Measurements from ENCODE around the gene CFAP161.
"Not testable (repeated sequence)": the region's sequence is repeated elsewhere in the genome, so short reads cannot be mapped to it uniquely, and the experiment has no call there.

CFAP161 gene

GRCh38 chr15:81157939-81158223 is 23.8 kb downstream of the CFAP161 start:
- DNase-seq (ENCODE audit: low read depth, low spot score) = no peak

DNA sequence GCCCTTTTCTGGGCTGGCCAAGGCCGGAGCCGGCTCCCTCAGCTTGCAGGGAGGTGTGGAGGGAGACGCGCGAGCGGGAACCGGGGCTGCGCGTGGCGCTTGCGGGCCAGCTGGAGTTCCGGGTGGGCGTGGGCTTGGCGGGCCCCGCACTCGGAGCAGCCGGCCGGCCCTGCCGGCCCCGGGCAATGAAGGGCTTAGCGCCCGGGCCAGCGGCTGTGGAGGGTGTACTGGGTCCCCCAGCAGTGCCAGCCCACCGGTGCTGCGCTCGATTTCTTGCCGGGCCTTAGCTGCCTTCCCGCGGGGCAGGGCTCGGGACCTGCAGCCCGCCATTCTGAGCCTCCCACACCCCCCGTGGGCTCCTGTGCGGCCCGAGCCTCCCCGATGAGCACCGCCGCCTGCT is 24.5 kb downstream of the CFAP161 start:
- not testable (repeated sequence) for DNase-seq (ENCODE audit: low read depth, low spot score)

- peak; percentile 22 for DNase-seq (ENCODE audit: low read depth, low spot score)
These were observed 26.5 kb downstream of the CFAP161 start for GRCh38 chr15:81160312-81161159.

GRCh38 chr15:81161160-81161673 is 27.1 kb downstream of the CFAP161 start:
- no peak for DNase-seq (ENCODE audit: low read depth, low spot score)

- no peak for DNase-seq (ENCODE audit: low read depth, low spot score)
These were observed 27.8 kb downstream of the CFAP161 start for GRCh38 chr15:81161851-81162250.

- DNase-seq (ENCODE audit: low read depth, low spot score) = peak; percentile 58
These were observed 30.1 kb downstream of the CFAP161 start for GRCh38 chr15:81163961-81164800.

DNA sequence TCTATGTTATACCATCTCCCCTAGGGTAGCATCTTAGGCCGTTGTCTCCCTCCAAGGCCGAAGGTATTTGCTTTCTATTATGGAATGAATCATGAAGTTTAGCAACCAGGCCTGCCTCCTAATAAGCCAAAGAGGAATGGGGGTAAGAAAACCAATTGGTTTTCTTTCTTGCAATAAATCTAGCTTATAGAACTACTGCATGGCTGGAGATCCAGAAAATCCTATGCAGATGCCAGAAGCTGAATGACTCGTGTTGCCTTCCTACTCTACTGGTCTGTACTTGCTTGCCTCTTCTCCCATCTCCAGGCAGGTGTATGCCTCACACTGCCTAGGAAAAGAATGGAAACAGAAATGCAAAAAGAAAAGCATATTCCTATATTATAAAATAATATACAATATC is 31.5 kb downstream of the CFAP161 start:
- DNase-seq (ENCODE audit: low read depth, low spot score) = no peak

DNA sequence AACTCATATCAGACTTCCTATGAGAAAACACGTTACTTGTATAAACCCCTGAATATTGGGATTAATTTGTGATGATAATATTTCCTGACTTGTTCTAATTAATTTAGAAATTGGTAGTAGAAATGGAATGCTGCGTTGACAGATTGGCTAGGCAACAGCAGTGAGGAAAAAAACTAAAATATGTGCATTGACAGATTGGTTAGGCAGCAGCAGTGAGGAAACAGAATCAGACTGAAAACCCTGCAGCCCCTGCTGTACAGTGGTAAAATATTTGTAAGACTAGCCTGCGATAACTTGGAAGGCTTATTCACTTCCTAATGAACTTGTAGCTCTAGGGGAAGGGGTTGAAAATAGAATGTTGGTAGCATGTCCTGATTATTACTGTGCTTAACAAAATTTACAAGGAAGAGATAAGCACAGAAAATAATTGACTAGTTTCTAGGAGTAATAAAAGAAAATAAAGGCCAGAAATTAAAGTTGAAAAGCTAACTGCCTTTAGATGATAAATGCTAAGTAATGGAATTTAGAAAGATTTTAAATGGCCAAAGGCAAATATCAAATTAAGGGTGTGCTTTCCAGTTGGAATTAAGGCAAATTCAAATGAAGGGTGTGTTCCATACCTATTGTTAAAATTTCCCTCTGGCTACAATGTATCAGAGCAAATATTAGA is 32.7 kb downstream of the CFAP161 start:
- DNase-seq (ENCODE audit: low read depth, low spot score) = no peak

DNA sequence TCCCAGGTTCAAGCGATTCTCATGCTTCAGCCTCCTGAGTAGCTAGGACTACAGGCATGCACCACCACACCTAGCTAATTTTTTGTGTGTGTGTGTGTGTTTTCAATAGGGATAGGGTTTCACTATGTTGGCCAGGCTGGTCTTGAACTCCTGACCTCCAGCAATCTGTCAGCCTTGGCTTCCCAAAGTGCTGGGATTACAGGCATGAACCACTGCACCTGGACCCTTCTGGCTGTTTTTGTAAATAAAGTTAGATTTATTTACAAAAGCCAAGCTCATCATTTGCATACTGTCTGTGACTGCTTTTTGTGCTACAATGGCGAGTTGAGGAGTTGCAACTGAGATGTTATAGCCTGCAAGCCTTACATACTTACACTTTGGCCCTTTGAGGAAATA is 34.1 kb downstream of the CFAP161 start:
- no peak for DNase-seq (ENCODE audit: low read depth, low spot score)

DNA sequence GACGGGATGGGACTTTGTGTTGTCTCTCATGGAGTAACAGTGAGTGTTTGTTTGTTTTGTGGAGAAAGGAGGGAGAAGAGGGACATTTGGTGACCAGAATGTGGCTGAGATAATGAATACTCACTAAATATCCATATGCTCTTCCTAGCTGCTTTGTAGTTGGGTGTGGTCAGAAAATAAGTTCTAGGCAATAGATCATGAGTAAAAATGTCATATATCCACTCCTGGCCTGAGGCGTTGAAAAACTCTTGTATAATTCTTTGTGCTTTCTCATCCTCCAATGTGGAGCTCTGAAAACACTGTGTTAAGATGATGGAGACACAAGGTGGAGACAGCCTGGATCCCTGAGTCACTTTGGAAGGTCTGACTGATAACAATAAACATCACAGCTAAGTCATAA is 34.6 kb downstream of the CFAP161 start:
- DNase-seq (ENCODE audit: low read depth, low spot score) = no peak

DNA sequence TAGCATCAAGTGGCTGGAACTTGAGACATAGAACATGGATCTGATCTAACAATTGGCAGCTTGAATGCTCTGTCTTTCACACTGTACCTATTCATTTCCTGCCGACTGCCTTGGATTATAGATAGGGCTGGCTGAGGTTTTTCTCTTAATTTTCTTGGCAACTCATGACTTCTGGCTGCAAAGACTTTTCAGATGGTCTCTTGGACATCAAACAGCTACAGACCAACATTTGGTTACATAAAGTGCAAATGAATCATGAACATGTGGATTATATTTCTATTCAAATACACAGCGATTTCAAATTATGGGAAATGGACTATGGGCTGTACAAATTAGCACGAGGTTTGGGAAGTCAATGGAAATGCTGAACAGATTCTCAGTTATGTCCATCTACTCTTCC is 36.4 kb downstream of the CFAP161 start:
- DNase-seq (ENCODE audit: low read depth, low spot score) = no peak

- DNase-seq (ENCODE audit: low read depth, low spot score) = no peak
These were observed 37.2 kb downstream of the CFAP161 start for GRCh38 chr15:81171286-81171685.

- DNase-seq (ENCODE audit: low read depth, low spot score) = no peak
These were observed 40.2 kb downstream of the CFAP161 start for GRCh38 chr15:81174125-81174791.

DNA sequence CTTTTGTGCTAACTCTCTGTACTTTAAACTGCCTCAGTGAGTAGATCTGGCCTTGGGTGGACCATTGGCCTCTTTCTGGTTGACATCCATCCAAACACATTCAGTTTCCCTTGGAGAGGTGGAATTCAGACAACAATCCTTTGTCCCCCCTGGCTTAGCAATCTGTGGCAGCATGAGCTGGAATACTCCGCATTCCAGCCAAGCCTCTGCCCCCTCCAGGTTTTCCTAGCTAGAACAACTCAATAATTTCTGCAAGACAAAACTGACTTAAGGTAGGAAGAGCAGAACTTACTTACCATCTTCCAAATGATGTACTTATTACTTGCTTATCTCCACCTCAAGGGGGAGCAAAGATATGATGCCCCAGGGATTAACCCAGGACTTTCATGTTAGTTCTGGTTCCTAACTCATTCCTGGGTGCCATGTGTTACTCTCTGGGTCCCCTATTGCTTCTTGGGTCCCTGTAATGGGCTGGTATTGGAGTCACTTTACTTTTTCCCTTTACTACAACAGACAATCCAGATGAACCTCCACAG is 40.8 kb downstream of the CFAP161 start:
- DNase-seq (ENCODE audit: low read depth, low spot score) = peak; percentile 27

DNA sequence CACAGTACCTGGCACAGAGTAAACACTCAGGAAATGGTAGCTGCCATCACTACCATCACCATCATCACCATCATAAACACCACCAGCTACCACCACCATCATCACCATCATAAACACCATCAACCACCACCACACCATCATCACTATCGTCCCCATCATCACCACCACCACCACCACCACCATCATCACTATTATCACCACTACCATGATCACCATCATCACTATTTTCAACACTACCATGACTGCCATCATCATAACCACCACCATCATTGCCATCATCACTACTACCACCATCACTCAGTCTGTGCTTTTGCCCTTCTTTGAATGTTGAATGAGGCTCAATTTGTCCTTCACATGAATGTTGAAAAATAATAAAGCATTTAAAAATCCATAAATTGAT is 41.4 kb downstream of the CFAP161 start:
- DNase-seq (ENCODE audit: low read depth, low spot score) = no peak

DNA sequence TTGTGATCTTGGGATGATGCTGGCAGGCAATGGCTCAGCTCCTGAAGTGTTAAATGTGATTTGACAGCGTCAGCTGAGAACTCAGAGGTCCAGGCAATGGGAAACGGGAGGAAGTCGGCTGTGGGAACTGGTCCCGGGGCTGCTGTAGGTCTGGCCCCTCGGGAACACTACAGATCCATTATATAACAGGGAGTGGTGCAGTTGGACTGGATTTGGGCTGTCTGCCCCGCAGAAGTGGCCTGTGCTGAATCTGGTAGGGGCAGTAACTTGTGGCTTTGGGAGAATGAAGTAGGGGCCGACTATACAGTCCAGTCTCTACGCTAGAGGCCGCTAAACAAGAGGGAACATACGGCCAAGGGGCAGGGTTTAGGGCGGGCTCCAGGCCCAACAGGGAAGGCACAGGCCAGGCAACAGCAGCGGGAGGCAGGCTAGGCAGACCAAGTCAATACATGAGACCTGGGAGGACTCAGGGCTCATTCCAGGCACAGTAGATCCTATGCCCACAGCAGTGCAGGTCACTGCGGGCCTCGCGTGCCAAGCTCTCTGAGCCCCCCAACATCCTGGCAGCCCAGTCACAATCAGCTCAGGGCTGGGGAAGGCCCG is 42.3 kb downstream of the CFAP161 start:
- DNase-seq (ENCODE audit: low read depth, low spot score) = no peak

DNA sequence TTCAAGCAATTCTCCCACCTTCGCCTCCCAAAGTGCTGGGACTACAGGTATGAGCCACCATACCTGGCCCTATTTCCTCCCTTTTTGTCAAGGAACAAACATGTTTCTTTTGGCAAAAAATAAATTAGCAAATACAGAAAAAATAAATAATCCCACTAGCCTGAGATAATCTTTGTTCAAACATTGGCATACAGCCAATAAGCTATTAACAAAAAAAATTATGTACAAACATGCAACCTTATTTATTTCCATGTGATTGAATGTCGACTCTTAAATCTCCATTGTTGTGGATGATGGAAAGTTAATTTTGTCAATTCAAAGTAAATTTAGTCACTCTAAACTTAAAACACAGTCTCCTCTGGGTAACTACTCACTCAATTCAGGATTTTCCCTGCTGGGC is 44.3 kb downstream of the CFAP161 start:
- DNase-seq (ENCODE audit: low read depth, low spot score) = no peak

GRCh38 chr15:81181220-81181619 is 47.1 kb downstream of the CFAP161 start:
- DNase-seq (ENCODE audit: low read depth, low spot score) = no peak

GRCh38 chr15:81182031-81182755 is 48.1 kb downstream of the CFAP161 start:
- no peak for DNase-seq (ENCODE audit: low read depth, low spot score)

DNA sequence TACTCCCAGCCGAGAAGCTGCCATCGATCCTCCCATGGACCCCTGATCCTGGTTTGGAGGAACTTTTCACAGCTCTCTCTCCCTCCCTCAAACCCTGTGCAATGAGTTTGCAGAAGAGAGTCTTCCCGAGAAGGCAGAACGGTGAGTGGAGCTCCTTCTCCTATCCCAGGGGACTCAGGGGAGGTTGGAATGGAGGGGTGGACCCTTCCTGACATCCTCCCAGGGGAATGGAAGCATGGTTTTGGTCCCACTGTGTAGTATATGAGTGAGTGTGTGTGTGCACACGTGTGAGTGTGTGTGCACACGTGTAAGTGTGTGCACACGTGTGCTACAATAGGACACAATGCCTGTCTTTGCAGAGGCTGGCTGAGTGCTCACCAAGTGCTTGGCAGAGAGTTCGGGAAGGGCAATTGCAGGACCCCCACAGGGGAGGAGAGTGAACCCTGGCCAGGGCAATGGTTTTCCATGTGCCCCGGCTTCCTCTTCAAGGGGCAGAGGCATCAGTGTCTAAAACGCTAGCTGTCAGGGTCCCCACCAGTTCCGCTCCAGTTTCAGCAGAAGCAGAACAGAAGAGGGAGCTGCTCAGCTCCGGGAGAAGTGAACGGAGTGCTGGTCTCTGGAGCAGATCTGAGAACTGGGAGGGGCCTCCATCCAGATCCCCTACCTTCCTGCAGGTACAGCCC is 48.8 kb downstream of the CFAP161 start:
- no peak for DNase-seq (ENCODE audit: low read depth, low spot score)
